Measurements from ENCODE around the gene KRTAP5-9.

- TF ChIP-seq EZH2 (IDR thresholded peaks at IDR 0.05; ENCODE audit: borderline replicate concordance, low read depth, low read length, poor library complexity, severe bottlenecking) (no peak), CTCF (conservative IDR thresholded peaks at IDR 0.05; ENCODE audit: low read depth, low read length) (no peak)
These were observed 24.6 kb downstream of the KRTAP5-9 start for GRCh38 chr11:71572811-71573210.

Measured in A673 (cell line).